Activated CD8-positive, alpha-beta memory T cell treated with anti-CD3 and anti-CD28 coated beads for 1 hour (primary cell): ENCODE data around the gene SLC50A1.
"Not testable (repeated sequence)": the region's sequence is repeated elsewhere in the genome, so short reads cannot be mapped to it uniquely, and the experiment has no call there.

Experiments used
- DNase-seq, 2 donors: peaks; one replicate each; pipeline ENCODE4 v3.0.0-alpha.2; 2020; ENCODE audit warnings: low read depth in 1 of 2; ENCODE audit errors: extremely low read depth in 1 of 2

The SLC50A1 gene

DNA sequence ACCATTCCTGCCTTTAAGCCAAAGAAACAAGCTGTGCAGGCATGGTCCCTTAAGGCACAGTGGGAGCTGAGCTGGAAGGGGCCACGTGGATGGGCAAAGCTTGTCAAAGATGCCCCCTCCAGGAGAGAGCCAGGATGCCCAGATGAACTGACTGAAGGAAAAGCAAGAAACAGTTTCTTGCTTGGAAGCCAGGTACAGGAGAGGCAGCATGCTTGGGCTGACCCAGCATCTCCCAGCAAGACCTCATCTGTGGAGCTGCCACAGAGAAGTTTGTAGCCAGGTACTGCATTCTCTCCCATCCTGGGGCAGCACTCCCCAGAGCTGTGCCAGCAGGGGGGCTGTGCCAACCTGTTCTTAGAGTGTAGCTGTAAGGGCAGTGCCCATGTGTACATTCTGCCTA, 1.3 kb upstream of the SLC50A1 start:
- DNase-seq, result no peak

DNA sequence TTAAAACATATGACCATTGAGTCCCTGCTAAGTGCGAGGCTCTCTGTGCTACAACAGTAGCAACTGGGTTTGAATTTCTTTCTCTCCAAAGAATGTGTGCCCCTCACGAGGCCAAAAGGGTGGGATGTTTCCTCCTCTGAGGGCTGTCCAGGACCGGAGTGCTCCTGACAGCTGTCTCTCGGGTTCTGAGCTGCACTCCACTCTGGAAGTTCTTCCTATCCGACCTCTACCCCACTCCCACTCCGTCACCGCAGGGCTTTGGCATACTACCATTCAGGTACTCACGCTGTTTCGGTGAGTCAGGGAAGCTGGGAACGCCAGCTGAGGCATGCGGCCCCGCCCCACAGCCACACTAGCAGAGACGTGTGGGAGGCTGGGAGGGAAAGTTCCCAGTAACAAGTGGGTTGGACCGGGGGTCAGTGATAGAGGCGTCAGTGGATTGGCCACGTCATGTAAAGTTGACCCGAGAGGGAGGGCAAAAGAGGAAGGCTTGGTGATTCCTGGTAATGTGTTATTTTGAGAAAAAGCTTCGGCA, 705 bp upstream of the SLC50A1 start:
- no peak for DNase-seq

DNA sequence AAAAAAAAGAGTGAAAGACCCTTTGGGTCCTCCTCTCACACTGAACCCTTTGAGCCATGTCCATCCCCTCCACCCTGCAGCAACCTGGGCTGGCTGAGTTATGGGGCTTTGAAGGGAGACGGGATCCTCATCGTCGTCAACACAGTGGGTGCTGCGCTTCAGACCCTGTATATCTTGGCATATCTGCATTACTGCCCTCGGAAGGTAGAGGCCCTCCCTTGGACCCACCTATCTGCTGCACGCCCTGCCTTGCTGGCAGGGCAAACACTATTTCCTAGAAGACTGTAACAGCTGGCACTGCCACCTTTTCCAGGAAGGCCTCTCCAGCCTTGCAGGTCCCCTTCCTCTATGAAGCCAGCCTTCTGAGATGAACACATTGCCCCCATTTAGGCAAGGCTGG, 1.1 kb downstream of the SLC50A1 start:
- no peak for DNase-seq

DNA sequence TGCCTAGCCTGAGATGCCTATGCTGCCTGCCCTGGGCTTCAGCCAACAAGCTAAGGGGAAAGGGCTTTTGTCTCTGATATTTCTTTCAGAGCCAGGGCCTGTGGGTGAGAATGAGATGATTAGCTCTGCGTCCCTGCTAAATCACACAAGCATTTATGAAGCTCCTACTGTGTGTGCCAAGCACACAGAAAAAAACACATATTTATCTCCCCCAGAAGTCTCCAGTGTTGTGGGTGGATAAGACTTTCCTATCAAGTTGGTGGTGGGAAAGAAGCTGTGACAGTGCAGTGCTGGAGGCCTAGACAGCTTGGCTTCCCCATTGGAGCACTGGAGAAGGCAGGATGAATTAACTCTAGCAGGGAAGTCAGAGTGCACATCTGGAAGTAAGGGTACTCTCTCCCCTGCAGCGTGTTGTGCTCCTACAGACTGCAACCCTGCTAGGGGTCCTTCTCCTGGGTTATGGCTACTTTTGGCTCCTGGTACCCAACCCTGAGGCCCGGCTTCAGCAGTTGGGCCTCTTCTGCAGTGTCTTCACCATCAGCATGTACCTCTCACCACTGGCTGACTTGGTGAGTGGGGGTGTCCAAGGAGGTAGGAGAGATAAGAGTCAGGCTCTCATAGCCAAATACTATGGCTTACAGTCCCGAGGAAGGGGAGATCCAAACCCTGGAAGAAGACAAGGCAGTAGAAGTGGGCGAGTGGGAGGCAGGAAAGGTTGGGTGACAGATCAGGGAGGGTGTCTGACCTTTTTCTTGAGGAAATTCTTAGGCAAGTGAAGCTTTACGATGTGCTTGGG, 1.7 kb downstream of the SLC50A1 start:
- no peak for DNase-seq

DNA sequence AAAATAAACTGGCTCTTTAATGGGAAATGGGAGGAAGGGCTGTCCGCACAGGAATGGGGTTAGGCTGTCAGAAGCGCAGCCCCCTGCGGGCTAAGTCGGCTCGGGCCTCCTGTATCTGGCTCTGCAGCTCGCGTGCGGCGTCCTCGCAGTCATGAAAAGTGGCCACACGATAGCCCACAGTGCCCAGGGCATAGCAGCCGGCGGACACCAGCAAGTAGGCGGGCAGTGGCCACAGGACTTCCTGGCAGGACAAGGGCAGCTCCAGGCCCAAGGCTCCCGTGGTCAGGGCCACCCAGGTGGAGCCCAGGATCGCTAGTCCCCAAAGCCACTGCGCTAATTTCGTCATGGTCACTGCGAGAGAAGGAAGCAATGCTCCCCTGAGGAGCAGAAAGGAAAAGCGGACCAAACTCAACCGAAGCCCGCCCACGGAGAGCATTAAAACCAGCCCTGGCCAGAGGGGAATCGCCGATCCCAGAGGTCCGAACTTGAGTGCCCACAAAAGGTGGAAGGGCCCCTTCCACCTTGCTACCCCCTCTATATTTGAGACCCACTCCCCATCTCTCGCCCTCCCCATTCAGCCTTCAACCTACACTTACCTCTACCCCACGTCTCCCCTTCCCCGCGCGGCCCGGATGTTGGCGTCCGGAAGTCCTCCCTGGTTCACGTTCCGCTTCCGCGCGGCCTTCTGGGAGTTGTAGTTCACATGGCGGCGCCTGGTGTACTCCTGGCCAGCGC, 4.4 kb downstream of the SLC50A1 start, which contains the start of gene DPM3:
Gene DPM3 (minus strand): TSS at position 637 of the 735 bp plus-strand sequence. CDS start 291 bp downstream, at position 346.
- peak; percentile 74 to 83 for DNase-seq

DNA sequence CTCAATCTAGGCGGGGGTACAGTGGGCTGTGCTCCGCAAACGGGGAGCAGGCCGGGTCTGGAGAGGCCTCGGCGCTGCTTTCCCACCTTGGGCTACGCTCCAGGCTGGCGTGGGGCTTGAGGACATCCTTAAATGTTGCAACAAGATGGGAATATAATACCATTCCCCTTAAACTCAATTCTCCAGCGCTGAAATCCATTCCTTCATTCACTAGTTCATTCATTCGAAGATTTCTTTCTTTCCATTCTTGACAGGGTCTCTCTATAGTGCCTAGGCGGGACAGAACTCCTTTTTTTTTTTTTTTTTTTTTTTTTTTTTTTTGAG, 4.9 kb downstream of the SLC50A1 start:
- no peak for DNase-seq

DNA sequence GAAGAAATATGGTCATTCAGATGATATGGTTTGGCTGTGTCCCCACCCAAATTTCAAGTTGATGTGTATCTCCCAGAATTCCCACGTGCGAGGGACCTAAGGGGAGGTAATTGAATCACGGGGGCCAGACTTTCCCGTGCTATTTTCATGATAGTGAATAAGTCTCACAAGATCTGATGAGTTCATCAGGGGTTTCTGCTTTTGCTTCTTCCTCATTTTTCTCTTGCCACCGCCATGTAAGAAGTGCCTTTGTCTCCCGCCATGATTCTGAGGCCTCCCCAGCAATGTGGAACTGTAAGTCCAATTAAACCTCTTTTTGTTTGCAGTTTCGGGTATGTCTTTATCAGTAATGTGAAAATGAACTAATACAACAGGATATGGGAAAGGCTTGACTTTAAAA, 6.1 kb downstream of the SLC50A1 start:
- no peak for DNase-seq

DNA sequence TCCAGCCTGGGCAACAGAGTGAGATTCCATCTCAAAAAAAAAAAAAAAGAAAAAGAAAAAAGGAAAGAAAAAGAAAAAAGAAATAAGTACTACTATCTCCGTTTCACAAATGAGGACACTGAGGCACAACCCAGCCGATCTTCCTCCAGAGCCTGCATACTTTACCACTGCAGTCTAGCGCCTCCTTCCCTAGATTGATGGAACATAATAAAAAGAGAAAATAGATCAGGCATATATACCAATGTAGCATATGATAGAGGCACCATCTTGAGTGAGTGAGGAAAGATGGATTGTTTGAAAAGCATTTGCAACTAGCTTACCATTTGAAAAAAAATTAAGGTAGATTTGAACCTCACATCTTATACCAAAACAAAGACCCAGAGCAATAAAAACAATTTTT, 9.8 kb downstream of the SLC50A1 start:
- DNase-seq, result no peak

DNA sequence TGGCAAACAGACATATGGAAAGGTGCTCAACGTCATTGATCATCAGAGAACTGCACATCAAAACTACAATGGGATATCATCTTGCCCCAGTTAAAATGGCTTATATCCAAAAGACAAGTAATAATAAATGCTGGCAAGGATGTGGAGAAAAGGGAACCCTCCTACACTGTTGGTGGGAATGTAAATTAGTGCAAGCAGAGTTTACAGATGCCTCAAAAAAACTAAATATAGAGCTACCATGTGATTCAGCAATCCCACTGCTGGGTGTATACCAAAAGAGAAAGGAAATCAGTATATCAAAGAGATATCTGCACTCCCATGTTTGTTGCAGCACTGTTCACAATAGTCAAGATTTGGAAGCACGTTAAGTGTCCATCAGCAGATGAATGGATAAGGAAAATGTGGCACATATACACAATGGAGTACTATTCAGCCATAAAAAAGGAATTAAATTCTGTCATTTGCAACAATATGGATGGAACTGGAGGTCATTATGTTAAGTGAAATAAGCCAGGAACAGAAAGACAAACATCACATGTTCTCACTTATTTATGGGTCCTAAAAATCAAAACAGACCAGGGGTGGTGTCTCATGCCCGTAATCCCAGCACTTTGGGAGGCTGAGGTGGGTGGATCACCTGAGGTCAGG, 20.5 kb downstream of the SLC50A1 start:
- DNase-seq, result not testable (repeated sequence)

DNA sequence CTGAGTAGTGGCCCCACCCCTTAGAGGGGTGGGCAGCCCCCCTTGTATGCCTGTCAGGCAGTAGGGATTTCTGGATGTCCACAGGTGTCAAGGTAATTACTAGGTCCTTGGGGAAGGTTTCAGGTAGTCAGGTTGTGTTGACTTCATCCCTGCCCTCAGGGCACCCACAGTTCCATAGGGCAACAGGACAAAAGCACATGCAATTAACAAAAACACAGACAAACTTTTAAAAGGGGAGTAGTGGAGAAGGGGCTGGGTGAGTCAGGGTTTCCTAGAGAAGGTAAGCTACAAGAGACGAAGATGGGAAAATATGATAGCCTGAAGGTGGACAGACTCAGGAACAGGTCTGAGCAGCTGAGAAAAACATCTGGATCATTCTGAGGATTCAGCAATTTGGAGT, 23.3 kb downstream of the SLC50A1 start:
- DNase-seq, result no peak

DNA sequence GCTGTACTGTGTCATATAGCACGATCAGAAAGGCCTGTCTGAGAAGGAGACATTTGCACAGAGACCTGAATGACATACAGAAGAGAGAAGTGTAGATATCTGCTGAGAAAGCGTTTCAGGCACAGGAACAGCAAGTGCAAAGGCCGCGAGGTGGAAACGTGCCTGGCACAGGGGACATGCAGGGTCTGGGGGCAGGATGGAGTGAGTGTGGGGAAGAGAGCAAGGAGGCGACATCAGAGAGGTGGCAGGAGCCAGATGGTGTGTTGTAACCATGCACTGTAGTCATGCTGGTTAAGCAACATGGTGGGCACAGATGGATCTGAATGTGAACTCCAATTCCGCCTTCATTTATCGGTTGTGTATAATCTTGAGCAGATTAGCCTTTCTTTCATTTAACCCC, 24.5 kb downstream of the SLC50A1 start:
- no peak for DNase-seq

DNA sequence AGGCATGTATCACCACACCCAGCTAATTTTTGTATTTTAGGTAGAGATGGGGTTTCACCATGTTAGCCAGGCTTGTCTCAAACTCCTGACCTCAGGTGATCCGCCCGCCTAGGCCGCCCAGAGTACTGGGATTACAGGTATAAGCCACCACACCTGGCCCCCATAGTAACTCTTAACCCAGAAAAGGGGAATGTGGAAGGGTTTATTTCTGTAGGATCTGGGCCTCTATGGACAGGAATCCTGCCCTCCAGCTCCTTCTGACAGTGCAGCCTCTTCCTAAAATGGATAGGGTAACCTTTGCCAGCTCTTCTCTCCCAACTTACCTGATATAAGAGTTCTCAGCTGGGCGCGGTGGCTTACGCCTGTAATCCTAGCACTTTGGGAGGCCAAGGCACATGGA, 27.0 kb downstream of the SLC50A1 start:
- not testable (repeated sequence) for DNase-seq

DNA sequence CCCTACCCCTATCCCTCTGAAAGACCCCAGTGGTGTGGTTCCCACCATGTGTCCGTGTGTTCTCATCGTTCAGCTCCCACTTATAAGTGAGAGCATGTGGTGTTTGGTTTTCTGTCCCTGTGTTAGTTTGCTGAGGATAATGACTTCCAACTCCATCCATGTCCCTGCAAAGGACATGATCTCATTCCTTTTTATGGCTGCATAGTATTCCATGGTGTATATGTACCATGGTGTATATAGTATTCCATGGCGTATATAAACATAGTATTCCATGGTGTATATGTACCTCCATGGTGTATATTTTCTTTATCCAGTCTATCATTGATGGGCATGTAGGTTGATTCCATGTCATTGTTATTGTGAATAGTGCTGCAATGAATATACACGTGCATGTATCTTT, 28.1 kb downstream of the SLC50A1 start:
- DNase-seq, result not testable (repeated sequence)

DNA sequence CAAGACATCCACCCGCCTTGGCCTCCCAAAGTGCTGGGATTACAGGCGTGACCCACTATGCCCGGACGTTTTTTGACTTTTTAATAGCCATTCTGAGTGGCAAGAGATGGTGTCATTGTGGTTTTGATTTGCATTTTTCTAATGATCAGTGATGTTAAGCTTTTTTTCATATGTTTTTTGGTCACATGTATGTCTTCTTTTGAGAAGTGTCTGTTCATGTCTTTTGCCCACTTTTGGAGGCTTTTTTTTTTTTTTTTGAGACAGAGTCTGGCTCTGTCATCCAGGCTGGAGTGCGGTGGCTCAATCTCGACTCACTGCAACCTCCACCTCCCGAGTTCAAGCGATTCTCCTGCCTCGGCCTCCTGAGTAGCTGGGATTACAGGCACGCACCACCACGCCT, 29.0 kb downstream of the SLC50A1 start:
- DNase-seq, result not testable (repeated sequence)

DNA sequence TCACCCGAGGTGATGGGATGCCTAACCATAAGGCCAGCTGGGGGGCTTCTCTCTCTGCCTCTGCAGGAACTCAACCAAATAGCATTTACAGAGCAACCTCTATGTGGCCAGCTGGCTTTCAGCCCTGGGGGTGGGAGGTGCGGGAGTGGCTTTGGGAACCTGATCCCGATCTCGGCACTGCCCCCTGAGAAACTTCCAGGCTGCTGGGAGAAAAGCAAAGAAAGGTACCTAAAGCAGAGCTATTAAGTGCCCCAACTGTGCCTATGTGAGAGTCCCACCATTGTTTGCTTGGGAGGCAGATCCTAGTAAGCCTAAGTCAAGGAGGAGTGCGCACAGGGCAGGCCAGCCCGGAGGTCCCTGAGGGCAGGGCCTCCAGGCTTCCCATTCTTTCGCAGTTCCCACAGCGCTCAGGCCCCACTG, 30.4 kb downstream of the SLC50A1 start:
- DNase-seq, result no peak

DNA sequence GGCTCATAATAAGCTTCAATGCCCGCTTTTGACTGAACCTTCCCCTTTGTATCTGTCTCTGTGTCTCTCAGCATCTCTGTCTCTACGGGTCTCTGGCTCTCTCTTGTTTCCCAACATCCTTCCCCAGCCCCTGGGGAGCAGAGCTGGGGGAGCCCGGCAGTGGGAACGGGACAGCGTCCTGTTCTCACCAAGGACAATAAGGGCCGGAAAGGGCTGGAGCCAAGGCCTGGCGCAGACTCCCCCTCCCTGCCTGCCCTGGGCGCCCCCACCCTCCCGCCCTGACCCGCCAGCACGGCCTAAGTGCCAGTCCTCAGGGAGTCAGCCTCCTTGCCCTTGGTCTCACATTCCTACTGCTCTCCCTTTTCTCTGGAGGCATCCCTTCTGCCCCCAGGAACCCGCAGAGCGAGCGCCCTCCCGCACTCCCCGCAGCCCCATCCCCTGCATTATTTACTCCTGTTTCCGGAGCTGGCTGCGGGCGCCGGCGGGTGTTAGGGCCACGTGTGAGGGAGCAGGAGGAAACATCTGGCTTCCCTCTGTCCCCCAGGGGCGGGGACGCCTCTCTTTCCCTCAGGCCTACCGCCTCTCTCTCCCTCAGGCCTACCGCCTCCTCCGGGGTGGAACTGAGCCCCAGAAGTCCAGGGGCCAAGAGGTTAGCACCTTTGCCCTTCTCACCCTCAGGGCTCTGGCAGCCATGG, 31.0 kb downstream of the SLC50A1 start:
- DNase-seq, result no peak

DNA sequence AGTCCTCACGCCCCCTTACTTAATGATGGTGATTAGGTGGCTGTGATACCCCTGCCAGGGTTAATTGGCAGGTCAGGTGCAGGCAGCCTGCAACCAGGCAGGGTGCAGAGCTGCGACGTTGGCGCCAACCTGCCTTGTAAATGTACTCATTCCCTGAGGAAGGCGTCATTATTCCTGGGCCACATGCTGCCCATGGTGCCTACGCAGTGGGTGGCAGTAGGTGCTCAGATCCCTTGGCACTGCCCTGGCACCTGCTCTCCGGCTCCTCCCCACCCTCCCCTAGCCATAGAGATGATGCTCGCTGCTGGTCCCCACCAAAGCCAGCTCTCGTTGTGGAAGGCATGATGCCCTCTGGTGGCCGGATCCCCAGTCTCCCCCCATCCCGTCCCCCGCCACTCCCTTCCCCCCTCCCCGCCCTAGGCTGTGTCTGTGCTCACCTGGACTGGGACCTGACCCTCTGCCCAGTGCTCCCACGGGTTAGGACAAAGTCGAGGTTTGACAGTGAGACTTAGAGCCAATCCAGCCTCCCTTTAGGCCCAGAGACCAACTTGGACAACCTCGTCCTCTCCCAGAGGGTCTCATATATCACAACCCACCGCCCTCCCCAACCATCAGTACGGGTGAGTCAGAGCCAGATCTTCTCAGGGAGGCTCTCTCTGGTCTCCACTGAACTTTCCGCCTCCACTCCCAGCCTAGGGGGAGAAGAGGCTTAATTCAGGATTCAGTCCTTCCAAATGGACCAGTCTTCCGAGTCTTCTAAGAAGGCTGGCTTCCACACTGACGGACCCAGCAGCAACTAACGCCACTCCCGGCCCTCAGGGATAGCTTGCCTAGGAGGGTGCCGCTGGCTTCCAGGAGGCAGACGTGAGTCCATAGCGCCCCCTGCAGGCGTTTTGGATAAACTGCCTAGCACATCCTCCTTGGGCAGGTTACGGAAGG, 31.8 kb downstream of the SLC50A1 start:
- peak; percentile 64 to 79 for DNase-seq

DNA sequence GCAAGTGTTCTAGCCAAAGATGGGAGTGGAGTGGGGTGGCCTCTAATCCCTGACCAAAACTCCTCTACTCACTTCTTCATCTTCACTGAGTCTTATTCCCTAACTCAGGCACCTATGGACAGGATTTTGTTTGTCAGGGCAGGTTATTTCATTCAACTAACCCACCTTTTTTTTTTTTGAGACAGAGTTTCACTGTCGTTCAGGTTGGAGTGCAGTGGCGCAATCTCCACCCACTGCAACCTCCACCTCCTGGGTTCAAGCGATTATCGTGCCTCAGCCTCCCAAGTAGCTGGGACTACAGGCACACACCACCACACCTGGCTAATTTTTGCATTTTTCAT, 32.4 kb downstream of the SLC50A1 start:
- DNase-seq, result not testable (repeated sequence)

DNA sequence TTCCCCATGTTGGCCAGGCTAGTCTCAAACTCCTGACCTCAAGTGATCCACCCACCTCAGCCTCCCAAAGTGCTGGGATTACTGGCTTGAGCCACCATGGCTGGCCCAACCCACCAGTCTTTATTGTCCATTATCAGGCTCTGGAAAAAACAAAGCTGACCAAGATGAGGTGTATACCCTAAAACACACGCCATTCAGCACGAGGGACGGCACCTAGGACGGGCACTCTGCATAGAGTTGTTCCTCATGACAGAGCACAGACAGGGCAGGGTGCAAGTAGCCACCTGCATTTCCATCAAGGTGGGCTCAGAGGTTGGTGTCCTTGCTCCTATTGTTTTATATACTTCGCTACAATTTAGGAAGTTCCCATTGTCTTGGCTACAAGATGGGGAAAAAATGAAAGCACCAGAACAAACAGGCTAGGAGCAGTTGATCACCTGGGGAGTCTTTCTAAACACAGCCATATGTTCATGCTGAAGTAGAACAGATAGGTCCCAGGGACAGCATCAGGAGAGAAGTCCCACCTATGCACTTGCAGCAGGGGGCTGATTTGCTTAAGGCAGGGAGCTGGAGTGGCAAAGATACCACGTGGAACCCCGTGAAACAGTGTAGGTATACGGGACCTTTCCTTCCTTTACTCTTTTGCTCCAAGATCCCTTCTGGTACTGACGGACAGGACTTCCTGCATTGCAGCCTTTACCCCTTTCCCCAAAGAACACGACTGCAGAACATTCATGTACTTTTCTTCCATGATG, 33.0 kb downstream of the SLC50A1 start:
- no peak for DNase-seq
